Stimulated activated CD4-positive, alpha-beta T cell treated with anti-CD3 and anti-CD28 coated beads, Interleukin-1b, Interleukin-23, amount 100 ng/mL, for 4 hours (primary cell): Measurements from ENCODE around the gene GFY.

Source experiments
- DNase-seq, 2 donors: peaks; one replicate each; pipeline ENCODE4 v3.0.0-alpha.2; 2020; ENCODE audit warnings: low read depth in 2 of 2

GFY gene, protein sequence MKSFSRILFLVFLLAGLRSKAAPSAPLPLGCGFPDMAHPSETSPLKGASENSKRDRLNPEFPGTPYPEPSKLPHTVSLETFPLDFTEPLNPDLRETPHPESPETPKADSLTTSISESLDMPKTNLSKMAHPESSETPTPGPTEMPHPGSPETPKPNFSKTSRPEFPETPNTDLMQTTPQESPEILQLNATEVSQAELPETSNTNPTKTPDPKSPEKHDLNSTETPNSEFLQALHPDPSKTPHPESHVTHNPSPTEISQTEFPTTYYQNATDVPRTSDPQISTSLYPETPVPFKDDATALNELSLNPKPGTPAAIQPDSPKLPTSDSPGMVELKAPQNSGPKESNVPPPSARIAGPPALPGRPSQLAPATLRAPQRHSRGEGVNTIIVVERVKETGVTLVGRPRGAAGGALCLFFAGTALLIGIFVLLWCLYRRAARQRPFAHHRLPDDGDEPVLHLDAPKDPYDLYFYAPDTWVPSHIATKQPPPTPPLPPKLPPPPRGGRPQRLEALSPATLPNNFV

DNA sequence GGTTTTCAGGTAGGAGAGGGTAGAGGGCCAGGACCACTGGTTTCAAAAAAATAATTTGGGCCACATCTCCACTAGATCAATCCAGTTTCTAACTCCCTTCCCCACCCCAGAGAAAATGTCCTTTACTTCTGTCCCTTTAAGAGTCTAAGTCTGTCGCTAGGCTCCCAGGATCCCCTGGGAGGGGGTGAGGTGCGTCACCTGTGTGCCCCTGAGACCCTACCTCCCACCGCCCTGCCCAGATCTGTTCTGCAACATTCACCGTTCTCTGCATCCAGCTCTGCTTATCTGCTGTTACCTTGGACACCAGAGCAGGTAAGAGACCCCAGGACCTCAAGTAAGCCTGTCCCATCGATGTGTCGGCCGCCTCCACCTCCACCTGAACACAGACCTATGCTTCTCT, at the start of gene GFY:
TSS of gene GFY (plus strand) at position 211 of the 400 bp plus-strand sequence. CDS start 1,043 bp downstream, outside the sequence.
- no peak for DNase-seq

DNA sequence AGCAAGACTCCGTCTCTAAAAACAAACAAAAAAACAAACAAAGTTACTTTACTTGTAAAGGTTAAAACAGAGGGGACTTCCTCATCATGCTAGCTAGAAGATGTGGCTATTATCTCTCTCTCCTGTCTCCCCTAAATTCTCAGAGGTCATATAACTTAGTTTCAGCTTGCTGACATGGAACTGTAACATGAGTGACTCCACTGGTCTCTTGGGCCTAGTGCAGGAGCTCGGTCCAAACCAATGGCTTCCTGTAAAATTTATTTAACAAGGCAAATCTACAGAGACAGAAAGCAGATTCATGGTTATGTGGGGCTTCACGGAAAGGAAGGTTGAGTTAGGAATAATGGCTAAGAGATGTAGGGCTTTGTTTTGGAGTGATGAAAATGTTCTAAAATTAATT, 46.7 kb upstream of the GFY start:
- DNase-seq = no peak

DNA sequence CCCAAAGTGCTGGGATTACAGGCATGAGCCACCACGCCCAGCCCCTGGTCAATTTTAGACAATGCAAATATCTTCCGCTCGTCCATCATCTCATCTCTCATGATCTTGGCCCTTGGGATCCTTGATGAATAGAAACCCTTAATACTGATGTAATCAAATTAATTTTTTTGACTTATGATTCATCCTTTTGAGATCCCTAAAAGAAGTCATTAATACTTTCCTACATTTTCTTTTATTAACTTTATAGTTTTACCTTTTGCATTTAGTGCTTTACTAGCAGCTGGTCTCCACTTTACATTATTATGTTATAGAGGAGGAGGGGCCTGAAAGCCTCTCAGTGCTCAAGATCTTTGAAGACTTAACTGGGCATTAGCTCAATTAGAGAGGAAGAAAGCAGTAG, 44.8 kb upstream of the GFY start:
- no peak for DNase-seq

DNA sequence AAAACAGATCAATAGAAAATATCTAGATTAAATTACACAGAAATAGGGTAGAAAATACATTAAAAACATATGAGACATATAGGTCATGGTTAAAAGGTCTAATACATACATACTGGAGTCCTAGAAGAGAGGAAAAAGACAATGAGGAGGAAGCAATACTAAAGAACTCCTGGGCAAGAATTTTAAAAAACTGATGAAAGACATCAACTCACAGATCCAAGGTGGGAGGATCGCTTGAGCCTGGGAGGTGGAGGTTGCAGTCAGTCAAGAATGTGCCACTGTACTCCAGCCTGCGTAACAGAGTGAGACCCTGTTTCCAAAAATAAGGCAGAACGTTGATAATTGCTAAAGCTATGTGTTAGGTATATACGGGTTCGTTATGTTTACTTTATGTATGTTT, 42.5 kb upstream of the GFY start:
- DNase-seq = no peak

DNA sequence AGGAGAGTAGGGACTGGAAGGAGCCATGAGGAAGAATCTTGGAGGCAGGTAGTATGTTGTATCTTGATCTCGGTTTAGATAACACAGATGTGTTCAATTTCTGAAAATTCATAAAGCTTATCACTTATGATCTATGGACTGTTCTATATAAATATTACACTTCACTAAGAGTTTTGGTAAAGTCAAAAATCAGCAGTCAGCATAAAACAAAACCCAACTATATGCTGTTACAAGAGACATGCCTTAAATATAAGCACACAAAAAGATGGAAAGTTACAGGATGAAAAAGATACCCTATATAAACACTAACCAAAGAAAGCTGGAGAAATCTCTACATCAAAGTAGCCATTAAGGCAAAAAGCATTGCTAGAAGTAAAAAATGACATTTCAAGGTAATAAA, 41.6 kb upstream of the GFY start:
- DNase-seq = no peak

DNA sequence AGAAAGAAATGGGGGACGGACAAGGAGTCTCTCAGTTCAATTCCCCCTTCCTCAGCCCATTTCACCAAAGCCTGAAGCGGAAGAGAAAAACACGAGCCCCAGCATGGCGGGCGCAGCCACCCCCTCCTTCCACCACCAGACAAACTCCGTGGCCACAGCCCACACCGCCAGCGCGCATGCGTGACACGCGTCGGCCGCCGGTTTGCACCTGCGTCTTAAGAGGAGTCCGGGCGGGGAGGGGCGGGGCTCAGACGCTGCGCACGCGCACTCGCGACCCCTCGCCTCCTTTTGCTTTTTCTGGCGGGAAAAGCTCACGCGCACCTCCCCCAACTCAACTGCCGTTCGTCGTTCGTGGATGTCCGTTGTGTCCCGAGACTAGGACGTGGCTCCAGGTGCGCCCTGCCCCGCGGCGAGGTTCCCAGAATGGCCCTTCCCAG, 37.2 kb upstream of the GFY start, which contains the start of gene KASH5:
TSS of gene KASH5 (plus strand) at position 314 of the 437 bp plus-strand sequence. CDS start 2,635 bp downstream, outside the sequence.
- peak; percentile 77 to 90 for DNase-seq

DNA sequence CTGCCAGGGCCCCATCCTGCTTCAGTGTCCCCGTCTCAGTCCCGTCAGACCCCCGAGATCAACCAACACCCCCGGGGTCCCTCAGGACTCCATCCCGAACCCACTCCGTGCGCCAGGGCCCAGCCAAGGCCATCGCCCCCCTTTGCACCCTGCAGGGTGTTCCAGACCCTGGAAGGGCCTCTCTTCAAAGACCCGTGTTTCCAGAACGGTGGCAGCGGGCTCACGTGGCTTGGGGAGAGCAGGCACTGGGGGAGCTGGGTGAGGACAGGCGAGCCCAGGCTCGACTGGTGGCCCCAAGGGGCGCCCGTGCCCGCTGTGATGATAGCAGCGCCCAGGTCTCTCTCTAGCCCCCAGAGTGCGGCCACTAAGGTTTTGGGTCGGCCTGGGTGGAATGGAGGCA, 35.8 kb upstream of the GFY start:
- DNase-seq = no peak

DNA sequence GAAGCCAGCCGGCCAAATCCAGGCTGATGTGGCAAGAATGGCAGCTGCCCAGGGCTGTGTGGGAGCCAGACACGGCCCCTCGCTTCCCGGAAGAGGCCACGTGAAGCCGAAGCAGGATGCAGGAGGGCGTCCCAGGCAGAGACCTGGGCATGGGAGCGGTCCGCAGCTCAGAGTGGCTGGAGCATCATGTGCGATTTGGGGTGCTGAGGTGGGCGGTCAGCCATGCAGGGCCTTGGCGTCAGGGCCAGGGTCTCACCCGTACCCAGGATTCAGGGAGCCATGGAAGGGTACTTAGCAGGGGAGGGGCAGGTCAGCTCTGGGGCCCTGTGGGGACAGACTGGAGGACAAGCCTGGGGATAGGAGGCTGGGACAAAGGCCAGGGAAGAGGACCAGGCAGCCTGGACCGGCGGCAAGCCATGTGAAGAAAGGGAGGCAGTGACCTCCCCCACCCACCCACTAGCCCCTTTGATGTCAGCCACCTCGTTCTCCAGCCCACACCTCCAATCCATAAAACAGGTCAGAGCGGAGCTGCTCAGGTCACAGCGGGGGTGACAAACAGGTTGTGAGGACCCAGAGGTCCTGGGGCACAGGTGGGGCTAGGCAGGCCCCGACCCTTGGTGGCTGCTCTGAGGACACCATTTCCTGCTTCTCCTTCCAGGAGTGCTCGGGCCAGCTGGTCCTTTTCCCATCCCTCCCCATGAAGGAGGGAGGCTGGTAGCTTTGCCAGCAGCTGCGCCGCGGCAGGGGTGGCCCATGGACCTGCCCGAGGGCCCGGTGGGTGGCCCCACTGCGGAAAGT, 34.9 kb upstream of the GFY start:
- no peak for DNase-seq

DNA sequence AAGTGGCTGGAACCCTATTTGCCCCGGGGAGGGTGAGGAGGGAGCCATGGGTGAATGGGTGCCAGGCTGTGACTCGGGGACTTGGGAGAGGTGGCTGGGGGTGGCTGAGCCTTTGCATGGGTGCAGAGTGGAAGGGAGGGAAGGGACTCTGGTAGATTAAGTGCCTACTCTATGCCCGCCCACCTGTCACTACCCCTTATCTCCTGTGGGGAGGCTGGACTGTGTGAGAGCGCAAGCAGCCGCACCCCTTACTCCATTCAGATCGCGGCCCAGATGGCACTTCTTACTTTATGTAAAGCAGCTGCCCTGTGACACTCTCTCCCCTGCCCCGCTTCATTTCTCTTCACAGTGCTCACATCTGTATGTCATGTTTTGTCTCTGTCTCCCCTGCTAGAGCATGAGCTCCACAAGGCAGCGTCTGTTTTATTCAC, 34.2 kb upstream of the GFY start:
- DNase-seq = no peak

DNA sequence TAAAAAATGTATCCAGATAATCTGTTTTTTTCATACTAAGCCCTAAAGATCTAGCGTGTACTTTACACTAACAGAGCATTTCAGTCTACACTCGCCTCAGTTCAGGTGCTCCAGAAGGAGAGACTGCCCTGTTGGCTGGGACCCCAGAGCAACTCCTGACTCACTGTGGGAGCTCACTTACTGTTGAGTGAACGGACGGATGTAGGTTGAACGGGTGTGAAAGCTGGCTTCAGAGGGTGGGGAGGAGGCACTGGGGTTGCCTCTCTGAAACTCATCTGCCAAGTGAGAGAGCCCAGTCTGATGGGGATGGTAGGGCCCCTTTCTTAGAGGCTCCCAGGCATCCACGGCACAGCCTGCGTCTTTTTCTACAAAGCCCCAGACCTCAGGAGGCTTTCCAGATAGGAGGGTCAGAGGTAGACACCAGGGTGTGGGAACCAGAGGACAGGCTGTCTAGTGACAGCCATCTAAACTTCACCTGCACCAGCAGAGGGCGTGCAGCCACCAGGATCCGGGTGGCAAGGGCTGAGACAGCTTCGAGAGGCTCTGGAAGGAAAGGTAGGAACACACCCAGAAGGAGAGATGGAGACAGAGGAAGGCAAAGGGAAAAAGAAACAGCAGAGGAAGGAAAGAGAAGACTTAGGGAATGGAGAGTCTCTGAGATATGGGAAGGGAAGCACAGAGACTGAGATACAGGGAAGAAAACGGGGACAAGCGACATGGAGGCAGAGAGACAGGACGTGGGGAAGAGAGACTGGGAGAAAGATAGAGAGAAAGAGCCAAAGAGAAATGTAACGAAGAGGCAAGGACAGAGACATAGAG, 33.4 kb upstream of the GFY start:
- peak; percentile 68 to 71 for DNase-seq

DNA sequence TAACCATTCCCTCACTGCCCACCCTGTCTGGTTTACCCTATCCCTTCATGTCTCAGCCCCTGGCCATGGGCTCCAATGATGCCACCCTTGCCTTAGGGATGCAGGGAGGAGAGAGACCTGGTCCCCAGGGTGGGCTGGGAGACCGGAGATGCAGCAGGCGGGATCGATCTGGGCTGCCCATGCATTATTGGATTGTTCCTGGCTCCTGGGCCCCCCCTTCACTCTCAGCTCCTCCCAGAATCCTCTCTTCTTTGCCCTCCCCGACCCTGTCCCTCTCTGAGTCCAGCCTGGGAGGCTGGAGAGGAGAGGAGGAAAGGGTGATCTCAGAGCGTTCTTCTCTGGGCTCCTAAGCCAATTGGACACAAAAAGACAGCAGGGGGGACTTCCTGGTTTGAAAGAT, 31.3 kb upstream of the GFY start:
- no peak for DNase-seq

DNA sequence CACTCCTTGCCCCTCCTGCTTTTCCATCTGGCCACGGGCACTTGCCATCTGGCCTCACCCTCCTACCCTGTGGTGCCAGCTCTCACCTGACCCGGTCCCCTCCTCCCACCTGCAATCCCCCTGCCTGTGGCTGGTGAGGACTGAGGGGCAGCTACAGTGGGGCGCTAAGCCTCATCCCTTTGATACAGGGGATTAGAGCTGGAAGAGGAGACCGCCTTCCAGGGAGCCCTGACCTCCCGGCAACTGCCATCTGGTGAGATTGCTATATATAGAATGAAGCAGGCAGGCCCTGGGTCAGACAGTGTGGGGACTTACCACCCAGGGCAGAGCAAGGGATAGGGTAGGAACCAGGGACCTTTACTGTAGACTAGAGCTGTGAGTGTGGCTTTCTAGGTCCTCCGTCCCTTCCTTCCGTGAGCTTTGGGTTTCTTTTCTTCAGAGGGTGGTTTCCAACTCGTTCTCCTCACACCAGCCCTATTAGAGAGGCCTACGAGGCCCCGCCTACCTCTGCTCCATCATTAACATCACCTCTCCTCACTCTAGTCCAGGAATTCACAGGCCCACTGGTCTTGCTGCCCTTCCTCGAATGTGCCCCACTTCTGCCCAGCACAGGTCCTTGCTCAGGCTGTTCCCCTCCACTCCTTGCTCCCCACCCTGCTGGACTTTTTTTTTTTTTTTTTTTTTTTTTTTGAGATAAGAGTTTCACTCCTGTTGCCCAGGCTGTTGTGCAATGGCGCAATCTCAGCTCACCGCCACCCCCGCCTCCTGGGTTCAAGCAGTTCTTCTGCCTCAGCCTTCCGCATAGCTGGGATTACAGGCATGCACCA, 29.4 kb upstream of the GFY start:
- DNase-seq = no peak

DNA sequence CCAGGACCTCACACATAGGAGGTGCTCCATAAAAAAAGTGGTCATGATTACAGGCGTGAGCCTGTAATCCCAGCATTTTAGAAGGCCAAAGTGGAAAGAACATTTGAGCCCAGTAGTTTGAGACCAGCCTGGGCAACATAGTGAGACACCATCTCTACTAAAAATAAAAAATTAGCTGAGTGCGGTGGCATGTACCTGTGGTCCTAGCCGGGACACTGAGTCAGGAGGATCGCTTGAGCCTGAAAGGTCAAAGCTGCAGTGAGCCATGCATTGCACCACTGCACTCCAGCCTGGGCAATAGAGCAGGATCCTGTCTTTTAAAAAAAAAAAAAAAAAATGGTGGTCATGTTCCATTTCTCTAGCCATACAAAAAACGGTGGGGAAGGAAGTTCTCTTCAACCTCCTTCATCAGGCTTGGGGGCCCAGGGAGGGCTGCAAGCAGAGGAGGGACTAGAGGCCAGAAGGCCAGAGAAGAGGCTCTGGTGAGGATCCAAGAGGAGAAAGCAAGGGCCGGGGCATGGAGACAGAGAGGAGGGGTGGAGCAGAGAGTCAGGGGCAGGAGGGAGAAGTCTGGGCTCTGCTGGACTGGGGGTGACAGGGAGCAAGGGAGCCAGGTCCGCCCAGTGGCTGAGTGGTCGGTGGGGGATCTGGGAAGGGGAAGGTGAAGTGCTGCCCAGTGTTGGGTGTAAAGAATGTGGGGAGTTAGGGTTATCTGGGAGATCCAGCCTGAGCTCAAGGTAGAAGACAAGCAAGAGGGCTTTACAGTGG, 28.3 kb upstream of the GFY start:
- no peak for DNase-seq

DNA sequence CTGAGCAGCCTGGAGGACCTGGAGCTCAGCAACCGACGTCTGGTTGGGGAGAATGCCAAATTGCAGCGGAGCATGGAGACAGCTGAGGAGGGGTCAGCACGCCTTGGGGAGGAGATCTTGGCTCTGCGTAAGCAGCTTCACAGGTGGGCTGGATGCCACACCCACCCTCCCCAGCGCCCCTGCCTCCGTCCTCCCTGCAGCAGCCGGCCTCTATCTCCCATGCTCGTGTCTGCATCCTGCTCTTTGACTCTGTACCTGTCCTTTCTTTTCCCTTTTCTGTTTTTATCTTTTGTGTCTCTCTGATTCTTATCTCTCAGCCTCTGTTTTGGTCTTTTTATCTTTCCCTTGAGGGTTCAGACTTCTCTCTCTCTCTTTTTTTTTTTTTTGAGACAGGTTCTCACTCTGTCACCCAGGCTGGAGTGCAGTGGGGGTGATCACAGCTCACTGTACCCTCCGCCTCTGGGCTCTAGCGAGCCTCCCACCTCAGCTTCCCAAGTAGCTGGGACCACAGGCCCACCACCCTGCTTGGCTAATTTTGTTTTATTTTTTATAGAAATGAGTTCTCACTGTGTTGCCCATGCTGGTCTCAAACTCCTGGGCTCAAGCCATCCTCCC, 27.1 kb upstream of the GFY start:
- no peak for DNase-seq

DNA sequence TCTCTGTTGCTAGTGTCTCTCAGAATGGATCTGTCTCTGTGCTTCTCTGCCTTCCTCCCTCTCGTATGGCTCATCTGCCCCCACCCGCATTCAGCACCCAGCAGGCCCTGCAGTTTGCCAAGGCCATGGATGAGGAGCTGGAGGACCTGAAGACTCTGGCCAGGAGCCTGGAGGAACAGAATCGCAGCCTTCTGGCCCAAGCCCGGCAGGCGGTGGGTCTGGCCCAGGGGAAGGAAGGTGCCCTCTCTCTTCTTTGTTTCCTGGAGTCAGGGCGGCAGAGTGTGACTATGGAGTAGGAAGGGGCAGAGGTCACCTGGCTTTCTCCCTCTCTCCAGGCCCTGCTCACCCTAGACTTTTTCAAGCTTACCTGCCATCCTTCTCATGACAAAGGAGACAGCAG, 26.3 kb upstream of the GFY start:
- DNase-seq = no peak

DNA sequence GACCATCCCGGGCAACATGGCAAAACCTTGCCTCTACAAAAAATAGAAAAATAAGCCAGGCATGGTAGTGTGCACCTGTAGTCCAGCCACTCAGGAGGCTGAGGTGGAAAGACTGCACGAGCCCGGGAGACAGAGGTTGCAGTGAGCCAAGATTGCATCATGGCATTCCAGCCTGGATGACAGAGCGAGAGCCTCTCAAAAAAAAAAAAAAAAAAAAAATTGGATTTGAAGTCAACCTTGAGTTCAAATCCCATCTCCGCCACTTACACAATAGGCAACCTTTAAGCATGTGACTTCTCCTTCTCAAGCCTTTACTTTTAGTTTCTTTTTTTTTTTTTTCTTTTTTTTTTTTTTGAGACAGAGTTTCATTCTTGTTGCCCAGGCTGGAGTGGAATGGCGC, 25.2 kb upstream of the GFY start:
- DNase-seq = no peak

DNA sequence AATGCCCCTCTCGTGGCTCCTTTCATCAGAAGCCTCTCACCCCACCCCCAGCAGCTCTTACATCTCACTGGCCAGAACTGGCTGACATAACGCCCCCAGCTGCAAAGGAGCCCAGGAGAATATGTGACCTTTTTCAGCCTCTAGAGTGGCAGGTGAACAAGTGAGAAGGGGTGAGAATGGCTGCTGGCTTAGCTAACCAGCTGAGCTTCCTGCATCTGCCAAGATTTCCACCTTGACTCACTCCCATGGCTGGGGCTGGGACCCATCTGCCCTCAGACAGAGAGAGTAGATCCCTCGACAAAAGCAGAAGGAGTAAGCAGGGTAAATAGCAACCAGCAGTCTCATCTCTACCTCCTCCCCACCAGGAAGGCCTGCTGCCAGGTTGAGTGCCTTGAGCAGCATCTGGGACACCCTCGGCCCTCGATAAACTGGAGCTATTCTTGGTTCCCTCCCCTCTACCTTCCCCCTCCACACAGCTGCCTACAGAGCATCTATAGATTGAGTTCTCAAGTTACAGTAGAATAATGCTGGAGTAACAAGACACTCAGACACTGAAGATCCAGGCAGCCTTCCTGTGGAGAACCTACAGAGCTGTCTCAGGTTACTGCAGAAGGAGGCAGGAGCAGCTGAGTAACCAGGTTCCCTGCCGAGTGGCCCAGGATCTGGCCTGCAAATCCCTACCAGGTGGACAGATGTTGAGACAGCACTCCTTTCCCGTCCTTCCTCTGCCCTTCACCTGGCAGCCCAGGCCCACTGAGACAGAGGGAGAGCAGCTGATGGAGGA, 21.6 kb upstream of the GFY start:
- no peak for DNase-seq

DNA sequence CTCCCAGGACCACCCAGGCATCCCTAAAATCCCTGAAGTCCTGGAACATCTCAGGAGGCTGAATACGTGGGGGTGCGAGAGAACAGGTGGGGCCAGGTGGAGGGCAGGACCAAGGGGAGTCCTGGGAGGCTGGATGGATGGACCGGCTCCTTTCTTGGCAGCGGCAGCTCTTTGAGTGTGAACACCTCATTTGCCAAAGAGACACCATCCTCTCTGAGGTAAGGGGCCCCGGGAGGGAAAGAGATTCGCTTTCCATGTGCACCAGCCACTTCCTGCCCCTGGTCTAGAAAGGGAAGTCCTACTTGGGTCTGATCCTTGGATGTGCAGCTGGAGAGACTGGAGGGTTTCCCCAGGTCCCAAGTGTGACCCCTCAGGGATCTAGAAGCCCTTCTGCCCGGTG, 18.1 kb upstream of the GFY start:
- DNase-seq = no peak

DNA sequence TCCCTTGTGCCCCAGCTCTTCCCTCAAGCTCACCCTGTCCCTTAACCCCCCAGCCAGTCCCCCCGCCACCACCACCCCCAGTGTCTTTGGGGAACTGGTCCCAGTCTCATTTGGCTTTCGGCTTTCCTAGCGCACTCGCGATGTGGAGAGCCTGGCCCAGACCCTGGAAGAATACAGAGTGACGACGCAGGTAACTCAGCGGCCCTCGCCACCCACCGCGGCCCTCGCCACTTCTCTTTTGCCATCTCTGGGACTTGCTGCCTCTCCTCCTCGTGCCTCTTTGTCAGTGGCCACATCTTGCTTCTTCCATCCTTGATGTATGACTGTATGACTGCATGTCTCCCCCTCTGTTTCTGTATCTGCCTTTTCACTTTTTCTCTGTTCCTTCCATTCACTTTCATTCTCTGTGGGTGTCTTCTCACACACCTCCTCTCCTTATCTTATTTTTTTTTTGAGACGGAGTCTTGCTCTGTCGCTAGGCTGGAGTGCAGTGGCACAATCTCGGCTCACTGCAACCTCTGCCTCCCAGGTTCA, 17.6 kb upstream of the GFY start:
- no peak for DNase-seq
